Fibroblast of lung (primary cell): ENCODE measurements around the gene CNDP1.

ENCODE experiments used
- EZH2 ChIP-seq: IDR thresholded peaks from 2 replicates; pipeline ENCODE4 v1.5.1; 2012; ENCODE audit warnings: low read length, control low read depth, mild to moderate bottlenecking; ENCODE audit errors: missing control alignments
- TF ChIP-seq, protein P1 (sequence below), 2 donors: IDR thresholded peaks in 1 of 2; conservative IDR thresholded peaks in 1 of 2; 1 replicate in 1 of 2; 2 replicates in 1 of 2; pipeline ENCODE4 v1.5.1; 2011 to 2012; ENCODE audit warnings: low read length in 2 of 2, control low read depth in 1 of 2, inconsistent platforms in 1 of 2, low read depth in 1 of 2, mild to moderate bottlenecking in 1 of 2

GRCh38 chr18:74631212-74631611 is 96.9 kb downstream of the CNDP1 start:
- TF ChIP-seq, protein P1, sequence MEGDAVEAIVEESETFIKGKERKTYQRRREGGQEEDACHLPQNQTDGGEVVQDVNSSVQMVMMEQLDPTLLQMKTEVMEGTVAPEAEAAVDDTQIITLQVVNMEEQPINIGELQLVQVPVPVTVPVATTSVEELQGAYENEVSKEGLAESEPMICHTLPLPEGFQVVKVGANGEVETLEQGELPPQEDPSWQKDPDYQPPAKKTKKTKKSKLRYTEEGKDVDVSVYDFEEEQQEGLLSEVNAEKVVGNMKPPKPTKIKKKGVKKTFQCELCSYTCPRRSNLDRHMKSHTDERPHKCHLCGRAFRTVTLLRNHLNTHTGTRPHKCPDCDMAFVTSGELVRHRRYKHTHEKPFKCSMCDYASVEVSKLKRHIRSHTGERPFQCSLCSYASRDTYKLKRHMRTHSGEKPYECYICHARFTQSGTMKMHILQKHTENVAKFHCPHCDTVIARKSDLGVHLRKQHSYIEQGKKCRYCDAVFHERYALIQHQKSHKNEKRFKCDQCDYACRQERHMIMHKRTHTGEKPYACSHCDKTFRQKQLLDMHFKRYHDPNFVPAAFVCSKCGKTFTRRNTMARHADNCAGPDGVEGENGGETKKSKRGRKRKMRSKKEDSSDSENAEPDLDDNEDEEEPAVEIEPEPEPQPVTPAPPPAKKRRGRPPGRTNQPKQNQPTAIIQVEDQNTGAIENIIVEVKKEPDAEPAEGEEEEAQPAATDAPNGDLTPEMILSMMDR (conservative IDR thresholded peaks at IDR 0.05 in 1 of 2, IDR thresholded peaks at IDR 0.05 in 1 of 2; ENCODE audit: low read depth in 1 of 2, low read length in 2 of 2) = no peak
- TF ChIP-seq EZH2 = no peak
